Adrenal gland (tissue), 12 donors: ENCODE results near the gene KLK8. TPM values are rescaled to one million over a fixed set of nuclear protein-coding genes. Genes with fewer than 3 reads are reported as not detected.

Experiments
- DNase-seq, 7 donors: peaks; one replicate each; pipeline ENCODE4 v3.0.0-alpha.2; 2019 to 2020
- H3K27ac ChIP-seq, 5 donors: fragments of 200-600 bp; sonication (generic) in 4 of 5; 1 replicate in 3 of 5; 2 replicates in 2 of 5; pipeline versions ENCODE4 v1.5.1 to v1.8.0; 2016 to 2020; ENCODE audit warnings: mild to moderate bottlenecking in 1 of 5
- H3K27me3 ChIP-seq: fragments of 200-600 bp; 2 replicates; pipeline ENCODE4 v1.8.0; 2021
- H3K36me3 ChIP-seq, 2 donors: fragments of 200-600 bp; replicated peaks in 1 of 2; 1 replicate in 1 of 2; 2 replicates in 1 of 2; pipeline versions ENCODE4 v1.5.1 to v1.8.0; 2018 to 2022
- H3K4me1 ChIP-seq, 2 donors: fragments of 200-600 bp; replicated peaks in 1 of 2; 1 replicate in 1 of 2; 2 replicates in 1 of 2; pipeline versions ENCODE4 v1.5.1 to v1.8.0; 2018 to 2021
- H3K4me3 ChIP-seq, 4 donors: fragments of 200-600 bp; sonication (generic) in 3 of 4; one replicate each; pipeline ENCODE4 v1.5.1; 2016 to 2018
- H3K9me3 ChIP-seq, 3 donors: fragments of 200-600 bp; sonication (generic) in 1 of 3; replicated peaks in 1 of 3; 1 replicate in 2 of 3; 2 replicates in 1 of 3; pipeline versions ENCODE4 v1.5.1 to v1.8.0; 2016 to 2021
- CTCF ChIP-seq, 6 experiments: fragments of 450-650 bp in 4 of 6; fragments of 200-600 bp in 2 of 6; sonication (generic) in 1 of 6; IDR thresholded peaks; 1 replicate in 5 of 6; 2 replicates in 1 of 6; pipeline versions ENCODE4 v1.5.1 to v1.8.0; 2016 to 2021; ENCODE audit warnings: antibody characterized with exemption in 6 of 6, mild to moderate bottlenecking in 2 of 6, moderate library complexity in 1 of 6
- POLR2A ChIP-seq, 2 donors: fragments of 450-650 bp; IDR thresholded peaks; one replicate each; pipeline ENCODE4 v1.6.1; 2017; ENCODE audit warnings: antibody characterized with exemption in 2 of 2, mild to moderate bottlenecking in 2 of 2, moderate library complexity in 1 of 2
- WGBS, 4 donors: extraction: QIAGEN DNeasy Blood & Tissue Kit in 2 of 4; methylation state at CpG; one replicate each; pipeline versions ENCODE4 v1.1.5 to v1.1.7; 2013 to 2017; 5-methylcytosine and 5-hydroxymethylcytosine counted together
- intact Hi-C, 2 donors: fragments of 100-400 bp; cut with DNase I; formaldehyde crosslinking; loops; one replicate each; pipeline versions ENCODE4 v1.14.1 to v1.15.0; 2022 to 2023
- polyA plus RNA-seq, 3 donors: library from polyadenylated mRNA; stranded (reverse); fragments of 200-250 nt in 2 of 3; fragments of 350-450 nt in 1 of 3; fragmentation: Illumina TruSeq in 1 of 3; extraction: RNeasy Lipid Tissue Mini Kit (QIAGEN cat#74804) in 1 of 3; gene quantifications; one replicate each; pipeline ENCODE4 v1.2.3, GENCODE V29; 2013 to 2014
- total RNA-seq, 9 donors: library from RNA; depleted of rRNA in 4 of 9; stranded (reverse); fragments of >200 nt in 4 of 9; fragments of 120-200 nt in 1 of 9; fragmentation: NEBNext Ultra II Directional in 1 of 9; extraction: Animal tissue kit (Norgen Biotek cat#: 25700) in 1 of 9; gene quantifications; one replicate each; pipeline versions ENCODE4 v1.1.0 to v1.2.4, GENCODE V29; 2013 to 2023
- donor health status: healthy with polysubstance abuse.
- donor health status: Bipolar disorder and iron deficiency.
- donor health status: DM: yes; HTN: yes; CAD: no.
- donor health status: DM: no; HTN: no; CAD: no.
- donor health status: DM: no; HTN: no; CAD: no.
- donor health status: DM: yes; HTN: yes; CAD: no.

The KLK8 gene
- total and polyA plus RNA-seq, 12 donors, result 0.34 to 0.80 (median 0.39) TPM; not detected in 9

GRCh38 chr19:51040151-51040550 is 38.7 kb upstream of the KLK8 start:
- H3K4me1 ChIP-seq, result no peaks in the 10 kb centered on the region
- no peaks in the 10 kb centered on the region for H3K9me3 ChIP-seq
- H3K36me3 ChIP-seq, result no peaks in the 10 kb centered on the region
- no peak for DNase-seq
- no peaks in the 10 kb centered on the region for H3K27me3 ChIP-seq
- intact Hi-C loops, result no loop called here
- WGBS, 4 donors, result 86 to 90% (median 88%) methylated on average over 6 of the region's 6 CpGs
- TF ChIP-seq CTCF (IDR thresholded peaks at IDR 0.05) (no peak), POLR2A (IDR thresholded peaks at IDR 0.05) (no peak)
- H3K27ac ChIP-seq, result no peak overlapping the region
- H3K4me3 ChIP-seq, result no peak overlapping the region

GRCh38 chr19:51036519-51036918 is 35.1 kb upstream of the KLK8 start:
- no peaks in the 10 kb centered on the region for H3K4me1 ChIP-seq
- WGBS, 4 donors, result 44 to 55% (median 49%) methylated on average over 9 of the region's 9 CpGs
- no peaks in the 10 kb centered on the region for H3K36me3 ChIP-seq
- H3K27me3 ChIP-seq, result no peaks in the 10 kb centered on the region
- TF ChIP-seq CTCF (IDR thresholded peaks at IDR 0.05), result no peak
- no peak for TF ChIP-seq POLR2A (IDR thresholded peaks at IDR 0.05)
- no peak for DNase-seq
- H3K4me3 ChIP-seq, result no peak overlapping the region
- intact Hi-C loops, result no loop called here
- H3K9me3 ChIP-seq, result no peaks in the 10 kb centered on the region
- H3K27ac ChIP-seq, result no peak overlapping the region

GRCh38 chr19:51034704-51035103 is 33.3 kb upstream of the KLK8 start, which contains the start of gene KLK12:
KLK12 (minus strand) TSS chr19:51035002; CDS start chr19:51034621, 381 bp downstream.
- H3K27ac ChIP-seq, result no peak within 1 kb of the TSS
- no peak within 1 kb of the TSS for H3K4me3 ChIP-seq
- H3K4me1 ChIP-seq, result no peaks in the 10 kb centered on the region
- H3K9me3 ChIP-seq, result no peaks in the 10 kb centered on the region
- no peaks in the 10 kb centered on the region for H3K27me3 ChIP-seq
- DNase-seq, result no peak
- 42 to 57% (median 45%) methylated on average over 11 of the region's 11 CpGs for WGBS, 4 donors
- intact Hi-C loops, result no loop called here
- no peaks in the 10 kb centered on the region for H3K36me3 ChIP-seq
- TF ChIP-seq POLR2A (IDR thresholded peaks at IDR 0.05) (no peak), CTCF (IDR thresholded peaks at IDR 0.05) (no peak)

GRCh38 chr19:51031880-51032225 is 30.4 kb upstream of the KLK8 start:
- TF ChIP-seq POLR2A (IDR thresholded peaks at IDR 0.05) (no peak), CTCF (IDR thresholded peaks at IDR 0.05) (no peak)
- 87 to 92% (median 89%) methylated on average over 12 to 28 of the region's 28 CpGs for WGBS, 4 donors
- intact Hi-C loops, result no loop called here
- H3K4me1 ChIP-seq, result no peaks in the 10 kb centered on the region
- no peak overlapping the region for H3K27ac ChIP-seq
- no peak for DNase-seq
- H3K36me3 ChIP-seq, result no peaks in the 10 kb centered on the region
- H3K4me3 ChIP-seq, result no peak overlapping the region
- no peaks in the 10 kb centered on the region for H3K9me3 ChIP-seq
- peaks cover 4% of the 10 kb centered on the region for H3K27me3 ChIP-seq
